CD4-positive, alpha-beta memory T cell (primary cell): Measurements from ENCODE around the gene WNT8A. TPM values are rescaled to one million over a fixed set of nuclear protein-coding genes. Genes with fewer than 3 reads are reported as not detected.
"Not testable (repeated sequence)": the region's sequence is repeated elsewhere in the genome, so short reads cannot be mapped to it uniquely, and the experiment has no call there.

ENCODE experiments used
- CTCF ChIA-PET: fragments of 350-600 bp; sonication (Branson Sonifier 250); formaldehyde crosslinking; loops from one replicate; lab custom pipeline; 2021; ENCODE audit warnings: inconsistent platforms; ENCODE audit not compliant: partially characterized antibody; lab: Charles Lee
- POLR2A ChIA-PET: fragments of 350-600 bp; sonication (Branson Sonifier 250); formaldehyde crosslinking; loops from one replicate; lab custom pipeline; 2021; ENCODE audit not compliant: partially characterized antibody; lab: Charles Lee
- DNase-seq, 5 donors: peaks; one replicate each; pipeline versions ENCODE4 v3.0.0 to v3.0.0-alpha.2; 2020 to 2022; ENCODE audit warnings: mixed read lengths in 1 of 5
- H3K27ac ChIP-seq: one replicate; pipeline ENCODE4 v1.7.0; 2013; ENCODE audit warnings: low read depth, low read length
- H3K27me3 ChIP-seq: 2 replicates; pipeline ENCODE4 v1.7.0; 2013; ENCODE audit warnings: mild to moderate bottlenecking, low read length, moderate library complexity; ENCODE audit not compliant: insufficient read depth
- H3K36me3 ChIP-seq: 2 replicates; pipeline ENCODE4 v1.7.0; 2013; ENCODE audit warnings: mild to moderate bottlenecking, low read length, moderate library complexity; ENCODE audit not compliant: insufficient read depth
- H3K4me1 ChIP-seq: 2 replicates; pipeline ENCODE4 v1.7.0; 2013; ENCODE audit warnings: mild to moderate bottlenecking, low read length, moderate library complexity; ENCODE audit not compliant: insufficient read depth
- H3K4me3 ChIP-seq, 2 donors: one replicate each; pipeline ENCODE4 v1.7.0; 2013; ENCODE audit warnings: low read length in 2 of 2, mild to moderate bottlenecking in 1 of 2
- H3K9me3 ChIP-seq, 2 donors: one replicate each; pipeline ENCODE4 v1.7.0; 2013; ENCODE audit warnings: low read length in 2 of 2, control low read depth in 1 of 2; ENCODE audit not compliant: control insufficient read depth in 1 of 2
- H3K27ac Mint-ChIP-seq, 7 donors: one replicate each; pipeline ENCODE4 v1.8.0; 2020 to 2021; ENCODE audit warnings: mixed read lengths in 7 of 7, mild to moderate bottlenecking in 6 of 7, inconsistent platforms in 3 of 7, moderate library complexity in 3 of 7
- H3K27me3 Mint-ChIP-seq, 2 donors: one replicate each; pipeline ENCODE4 v1.8.0; 2020 to 2021; ENCODE audit warnings: mixed read lengths in 2 of 2
- H3K36me3 Mint-ChIP-seq, 2 donors: one replicate each; pipeline ENCODE4 v1.8.0; 2020 to 2021; ENCODE audit warnings: mixed read lengths in 2 of 2, inconsistent platforms in 1 of 2, mild to moderate bottlenecking in 1 of 2
- H3K4me1 Mint-ChIP-seq, 4 donors: one replicate each; pipeline ENCODE4 v1.8.0; 2020 to 2021; ENCODE audit warnings: mixed read lengths in 4 of 4, mild to moderate bottlenecking in 1 of 4
- H3K4me3 Mint-ChIP-seq, 8 donors: one replicate each; pipeline ENCODE4 v1.8.0; 2020 to 2021; ENCODE audit warnings: mixed read lengths in 8 of 8, mild to moderate bottlenecking in 7 of 8, moderate library complexity in 6 of 8, inconsistent platforms in 3 of 8
- H3K9me3 Mint-ChIP-seq, 8 donors: one replicate each; pipeline ENCODE4 v1.8.0; 2020 to 2021; ENCODE audit warnings: mixed read lengths in 8 of 8, mild to moderate bottlenecking in 5 of 8, inconsistent platforms in 3 of 8, moderate library complexity in 1 of 8
- intact Hi-C: fragments of 100-400 bp; cut with micrococcal nuclease; formaldehyde crosslinking; loops from one replicate; pipeline ENCODE4 v1.15.1; 2023
- polyA plus RNA-seq, 2 donors: library from polyadenylated mRNA; unstranded; fragments of 300-500 nt; fragmentation: Illumina TruSeq; gene quantifications; one replicate each; pipeline ENCODE4 v1.2.3, GENCODE V29; 2021
- total RNA-seq, 2 experiments: library from RNA; stranded (reverse); gene quantifications; one replicate each; pipeline ENCODE4 v1.2.3, GENCODE V29; 2021

The WNT8A gene
- total RNA-seq (not detected), polyA plus RNA-seq (under 1 TPM in 1 of 2 donors, not detected in 1; 0.22 TPM)

- POLR2A ChIA-PET, result no interaction called here
- Histone ChIP-seq H3K36me3 (no peaks in the 10 kb centered on the region), H3K27me3 (no peaks in the 10 kb centered on the region), H3K4me3 (no peak within 1 kb of the TSS), H3K9me3 (no peaks in the 10 kb centered on the region), H3K27ac (no peak within 1 kb of the TSS), H3K4me1 (no peaks in the 10 kb centered on the region)
- no peak for DNase-seq
- H3K36me3 Mint-ChIP-seq, result no peaks in the 10 kb centered on the region
- H3K4me1 Mint-ChIP-seq, result peaks cover 4 to 10% (median 8%) of the 10 kb centered on the region in 4 donors
- H3K27ac Mint-ChIP-seq, result no peak within 1 kb of the TSS
- no peaks in the 10 kb centered on the region for H3K9me3 Mint-ChIP-seq
- peaks cover 0 to 3% of the 10 kb centered on the region in 2 donors for H3K27me3 Mint-ChIP-seq
- CTCF ChIA-PET, result no interaction called here
- no peak within 1 kb of the TSS for H3K4me3 Mint-ChIP-seq
- intact Hi-C loops, result no loop called here
Observed at GRCh38 chr5:138083702-138084101, at the start of gene WNT8A. TSS of gene WNT8A (plus strand) at chr5:138084033. CDS start at chr5:138084128, 95 bp downstream.

- intact Hi-C loops, result loop anchor here (1.0 to 10.0 kb wide), 4 partner anchors 32 to 539 kb away; partner anchors contain the start of genes BRD8, HSPA9 and KIF20A
- Histone ChIP-seq H3K9me3 (no peaks in the 10 kb centered on the region), H3K4me1 (peaks cover 20% of the 10 kb centered on the region), H3K4me3 (no peak overlapping the region), H3K27me3 (no peaks in the 10 kb centered on the region), H3K27ac (no peak overlapping the region), H3K36me3 (no peaks in the 10 kb centered on the region)
- peaks cover 18 to 38% (median 25%) of the 10 kb centered on the region in 4 donors for H3K4me1 Mint-ChIP-seq
- H3K9me3 Mint-ChIP-seq, result no peaks in the 10 kb centered on the region
- ChIA-PET CTCF (interaction anchor here (0.7 to 8.1 kb wide), 28 partner anchors 8 to 401 kb away, joined by 3 to 136 read pairs (median 4); partner anchors contain the start of genes BRD8, KIF20A and PKD2L2), POLR2A (interaction anchor here (0.6 to 1.6 kb wide), 4 partner anchors 33 to 282 kb away, joined by 3 to 7 read pairs (median 3); partner anchors contain the start of gene HNRNPA0)
- H3K36me3 Mint-ChIP-seq, result peaks cover 0 to 11% of the 10 kb centered on the region in 2 donors
- H3K27me3 Mint-ChIP-seq, result no peaks in the 10 kb centered on the region
- peak overlapping the region; percentile 14 to 77 (median 72) for H3K27ac Mint-ChIP-seq
- DNase-seq, result peak; percentile 75 to 81 (median 76)
- peak overlapping the region in 7 of 8 donors; percentile 1 to 90 (median 56) for H3K4me3 Mint-ChIP-seq
Observed at GRCh38 chr5:138035605-138036537, 48.0 kb upstream of the WNT8A start.

- Mint-ChIP-seq H3K4me3 (no peak overlapping the region), H3K27me3 (no peaks in the 10 kb centered on the region), H3K9me3 (no peaks in the 10 kb centered on the region), H3K36me3 (peaks cover 0 to 4% of the 10 kb centered on the region in 2 donors), H3K27ac (no peak overlapping the region), H3K4me1 (peaks cover 9 to 24% (median 14%) of the 10 kb centered on the region in 4 donors)
- no peaks in the 10 kb centered on the region for H3K36me3 ChIP-seq
- H3K27ac ChIP-seq, result no peak overlapping the region
- H3K27me3 ChIP-seq, result no peaks in the 10 kb centered on the region
- no peaks in the 10 kb centered on the region for H3K9me3 ChIP-seq
- no peak overlapping the region for H3K4me3 ChIP-seq
- ChIA-PET POLR2A (no interaction called here), CTCF (interaction anchor here (1.4 to 8.1 kb wide), 7 partner anchors 10 to 428 kb away, joined by 3 to 136 read pairs (median 10); partner anchors contain the start of gene EGR1)
- H3K4me1 ChIP-seq, result peaks cover 8% of the 10 kb centered on the region
- DNase-seq, result no peak
- intact Hi-C loops, result loop anchor here (2.0 to 10.0 kb wide), 2 partner anchors 142 to 538 kb away; partner anchors contain the start of genes BRD8, HSPA9 and KIF20A
Observed at GRCh38 chr5:138037271-138037670, 46.6 kb upstream of the WNT8A start.

GRCh38 chr5:138037907-138038633 is 45.8 kb upstream of the WNT8A start:
- no peak for DNase-seq
- Histone ChIP-seq H3K27me3 (no peaks in the 10 kb centered on the region), H3K4me3 (no peak overlapping the region), H3K4me1 (peaks cover 8% of the 10 kb centered on the region), H3K36me3 (no peaks in the 10 kb centered on the region), H3K9me3 (no peaks in the 10 kb centered on the region), H3K27ac (no peak overlapping the region)
- H3K9me3 Mint-ChIP-seq, result no peaks in the 10 kb centered on the region
- no peak overlapping the region for H3K4me3 Mint-ChIP-seq
- ChIA-PET CTCF (interaction anchor here (0.6 to 8.1 kb wide), 7 partner anchors 8 to 427 kb away, joined by 3 to 136 read pairs (median 3); partner anchors contain the start of gene EGR1), POLR2A (no interaction called here)
- intact Hi-C loops, result loop anchor here (2.0 to 10.0 kb wide), 2 partner anchors 141 to 537 kb away; partner anchors contain the start of genes BRD8, HSPA9 and KIF20A
- no peak overlapping the region for H3K27ac Mint-ChIP-seq
- H3K36me3 Mint-ChIP-seq, result peaks cover 0 to 1% of the 10 kb centered on the region in 2 donors
- H3K27me3 Mint-ChIP-seq, result no peaks in the 10 kb centered on the region
- H3K4me1 Mint-ChIP-seq, result peaks cover 9 to 18% (median 13%) of the 10 kb centered on the region in 4 donors

GRCh38 chr5:138038826-138039225 is 45.0 kb upstream of the WNT8A start:
- Mint-ChIP-seq H3K27me3 (no peaks in the 10 kb centered on the region), H3K4me1 (peaks cover 5 to 11% (median 8%) of the 10 kb centered on the region in 4 donors), H3K4me3 (no peak overlapping the region), H3K9me3 (no peaks in the 10 kb centered on the region), H3K27ac (no peak overlapping the region), H3K36me3 (peaks cover 0 to 1% of the 10 kb centered on the region in 2 donors)
- CTCF ChIA-PET, result interaction anchor here (0.6 to 8.1 kb wide), 6 partner anchors 9 to 409 kb away, joined by 3 to 136 read pairs (median 3); no protein-coding TSS in a partner anchor
- Histone ChIP-seq H3K36me3 (no peaks in the 10 kb centered on the region), H3K4me3 (no peak overlapping the region), H3K27ac (no peak overlapping the region), H3K9me3 (no peaks in the 10 kb centered on the region), H3K4me1 (peaks cover 3% of the 10 kb centered on the region), H3K27me3 (no peaks in the 10 kb centered on the region)
- no peak for DNase-seq
- intact Hi-C loops, result loop anchor here (10.0 kb wide), 1 partner anchor 536 kb away; the partner anchor contains the start of gene HSPA9
- POLR2A ChIA-PET, result no interaction called here

- H3K4me1 Mint-ChIP-seq, H3K27ac ChIP-seq, CTCF ChIA-PET, H3K27me3 Mint-ChIP-seq, H3K4me3 ChIP-seq, DNase-seq, POLR2A ChIA-PET, H3K27me3 ChIP-seq, H3K9me3 ChIP-seq, H3K9me3 Mint-ChIP-seq, H3K36me3 ChIP-seq, H3K4me3 Mint-ChIP-seq, H3K27ac Mint-ChIP-seq, H3K4me1 ChIP-seq, intact Hi-C loops, H3K36me3 Mint-ChIP-seq: not testable (repeated sequence)
Observed at GRCh38 chr5:138045283-138045682, 38.5 kb upstream of the WNT8A start.
